ENCODE data around the gene HPX.

Gene HPX

DNA sequence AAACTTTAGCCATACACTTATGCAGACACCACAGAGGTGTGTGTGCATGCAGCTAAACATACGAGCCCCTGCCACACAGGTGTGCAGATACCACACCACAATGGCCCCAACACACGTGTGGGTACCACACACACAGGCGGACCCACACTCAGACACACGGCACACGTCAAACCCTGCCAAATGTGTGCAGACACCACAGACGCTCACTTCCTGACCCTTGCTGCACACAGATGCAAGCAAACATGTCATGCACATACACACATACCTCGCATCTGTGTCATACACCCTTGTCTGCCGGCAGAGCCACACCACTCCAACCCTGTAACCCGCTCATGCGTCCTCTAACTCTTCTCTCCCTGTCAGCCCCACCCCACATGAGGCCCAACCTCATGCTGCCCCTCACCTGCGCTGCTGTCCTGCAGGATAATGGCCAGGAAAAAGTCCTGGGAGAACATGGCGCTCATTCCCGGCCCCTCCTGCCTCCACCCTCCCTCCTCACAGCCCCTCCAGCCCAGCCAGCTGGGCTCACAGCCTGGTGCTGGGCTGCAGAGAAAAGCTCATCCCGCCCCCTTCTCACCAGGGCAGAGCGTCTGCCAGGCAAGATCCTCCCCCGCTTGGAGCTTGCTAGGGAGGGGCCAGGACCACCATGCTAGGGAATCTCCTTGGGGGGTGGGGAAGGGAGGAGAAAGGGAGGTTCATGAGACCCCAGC is 36.3 kb downstream of the HPX start:
- Histone ChIP-seq H3K4me3 (no peak overlapping the region), H3K27me3 (no peaks in the 10 kb centered on the region), H3K9ac (no peak overlapping the region), H3K4me2 (peak overlapping the region; percentile 60 to 94 (median 88); a peak in 21 of 22 replicates), H3K4me1 (peaks cover 37 to 49% (median 45%) of the 10 kb centered on the region in 10 experiments), H3K9me3 (replicated peaks in 1 of 11) (no peaks in the 10 kb centered on the region), H3K36me3 (peaks cover 0 to 26% (median 11%) of the 10 kb centered on the region in 11 experiments; a peak in 9 of 22 replicates), H3K27ac (no peak overlapping the region), H4K20me1 (peaks cover 0 to 46% (median 14%) of the 10 kb centered on the region in 11 experiments; a peak in 12 of 22 replicates)
- TF ChIP-seq Cebpa-rat (IDR thresholded peaks at IDR 0.05) = no peak

DNA sequence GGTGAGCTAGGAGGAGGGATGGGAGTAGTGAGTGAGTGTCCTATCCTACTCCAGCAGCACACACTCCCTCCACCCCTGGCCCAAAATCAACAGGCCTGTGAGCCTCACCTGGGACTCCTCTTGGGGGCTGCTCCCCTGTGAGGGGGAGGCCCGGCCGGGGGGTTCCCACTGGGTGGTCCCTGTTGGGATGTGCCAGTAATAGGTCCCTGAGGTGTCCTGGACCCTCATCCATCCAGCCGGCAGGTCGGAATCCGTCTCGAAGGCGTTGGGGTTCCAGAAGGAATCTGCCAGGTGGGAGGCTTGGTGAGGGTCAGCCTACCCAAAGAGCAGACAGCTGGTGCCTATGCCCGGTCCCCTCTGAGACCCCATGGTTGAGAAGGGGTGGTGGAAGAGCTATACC is 37.2 kb downstream of the HPX start:
- TF ChIP-seq Cebpa-rat (IDR thresholded peaks at IDR 0.05) = no peak
- Histone ChIP-seq H3K36me3 (peaks cover 0 to 23% (median 11%) of the 10 kb centered on the region in 11 experiments; a peak in 10 of 22 replicates), H3K27ac (peak overlapping the region in 5 of 11 experiments; percentile 51 to 71 (median 59); a peak in 7 of 22 replicates), H3K9me3 (replicated peaks in 1 of 11) (no peaks in the 10 kb centered on the region), H3K27me3 (no peaks in the 10 kb centered on the region), H4K20me1 (peaks cover 0 to 46% (median 14%) of the 10 kb centered on the region in 11 experiments; a peak in 12 of 22 replicates), H3K4me3 (0 out of 20 replicates have a peak overlapping the region, but pooled peaks of 1 of the 10 experiments have one; percentile 38), H3K9ac (no peak overlapping the region), H3K4me2 (peak overlapping the region; percentile 60 to 94 (median 88)), H3K4me1 (peaks cover 37 to 49% (median 45%) of the 10 kb centered on the region in 10 experiments)

DNA sequence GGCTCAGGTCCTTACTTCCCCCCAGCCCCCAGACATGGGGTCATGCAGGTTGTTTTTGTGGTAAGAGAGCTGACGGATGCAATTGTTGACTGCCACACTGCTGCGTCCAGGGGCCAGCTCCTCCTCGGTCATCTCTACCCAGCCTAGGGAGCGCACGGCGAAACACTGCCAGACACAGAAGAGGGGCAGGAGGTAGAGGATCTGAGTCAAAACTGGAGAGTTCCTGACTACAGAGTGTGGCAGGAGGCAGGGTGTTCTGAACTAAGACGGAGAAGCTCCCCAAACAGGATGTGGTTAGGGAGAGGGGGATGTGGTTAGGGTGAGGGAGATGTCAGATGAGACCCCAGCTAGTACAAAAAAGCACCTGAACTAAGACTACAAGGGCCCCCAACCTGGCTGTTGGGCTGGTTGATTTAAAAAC is 38.2 kb downstream of the HPX start:
- TF ChIP-seq Cebpa-rat (IDR thresholded peaks at IDR 0.05) = no peak
- Histone ChIP-seq H3K4me2 (peak overlapping the region; percentile 60 to 94 (median 88)), H3K4me1 (peaks cover 37 to 49% (median 45%) of the 10 kb centered on the region in 10 experiments), H4K20me1 (peaks cover 0 to 46% (median 14%) of the 10 kb centered on the region in 11 experiments; a peak in 12 of 22 replicates), H3K9me3 (replicated peaks in 1 of 11) (no peaks in the 10 kb centered on the region), H3K9ac (peak overlapping the region in 10 of 11 experiments; percentile 2 to 56 (median 44); a peak in 16 of 22 replicates), H3K27ac (peak overlapping the region in 9 of 11 experiments; percentile 15 to 71 (median 53); a peak in 18 of 22 replicates), H3K27me3 (no peaks in the 10 kb centered on the region), H3K36me3 (peaks cover 0 to 31% (median 11%) of the 10 kb centered on the region in 11 experiments; a peak in 11 of 22 replicates), H3K4me3 (peak overlapping the region in 5 of 10 experiments; percentile 0 to 38 (median 27); a peak in 6 of 20 replicates)

DNA sequence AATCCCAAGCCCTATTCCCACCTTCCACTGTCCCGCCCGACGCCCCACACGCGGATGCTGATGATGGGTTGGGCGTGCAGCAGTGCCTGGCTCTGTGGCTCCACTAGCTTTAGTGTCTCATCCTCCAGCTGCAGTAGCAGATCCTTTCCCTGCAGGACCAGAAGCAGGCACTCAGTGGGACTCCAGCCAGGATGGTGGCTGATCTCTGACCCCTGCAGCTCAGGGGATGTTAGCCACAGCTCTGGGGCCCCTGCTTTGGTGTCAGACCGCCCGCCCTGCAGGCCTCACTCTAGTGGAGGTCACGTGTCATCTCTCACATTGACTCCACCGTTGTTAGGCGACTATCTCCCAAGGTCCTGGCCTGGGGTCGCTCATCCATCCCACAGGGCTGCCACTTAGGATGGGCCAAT is 38.7 kb downstream of the HPX start:
- Histone ChIP-seq H3K4me3 (peak overlapping the region in 5 of 10 experiments; percentile 0 to 38 (median 27); a peak in 5 of 20 replicates), H3K27me3 (no peaks in the 10 kb centered on the region), H3K27ac (peak overlapping the region in 9 of 11 experiments; percentile 15 to 71 (median 53); a peak in 16 of 22 replicates), H3K36me3 (peaks cover 0 to 33% (median 11%) of the 10 kb centered on the region in 11 experiments; a peak in 11 of 22 replicates), H3K4me1 (peaks cover 37 to 49% (median 45%) of the 10 kb centered on the region in 10 experiments), H3K9me3 (replicated peaks in 1 of 11) (no peaks in the 10 kb centered on the region), H4K20me1 (peaks cover 0 to 42% (median 14%) of the 10 kb centered on the region in 11 experiments; a peak in 12 of 22 replicates), H3K9ac (peak overlapping the region in 9 of 11 experiments; percentile 26 to 56 (median 47); a peak in 13 of 22 replicates), H3K4me2 (peak overlapping the region; percentile 60 to 94 (median 88))
- no peak for TF ChIP-seq Cebpa-rat (IDR thresholded peaks at IDR 0.05)

DNA sequence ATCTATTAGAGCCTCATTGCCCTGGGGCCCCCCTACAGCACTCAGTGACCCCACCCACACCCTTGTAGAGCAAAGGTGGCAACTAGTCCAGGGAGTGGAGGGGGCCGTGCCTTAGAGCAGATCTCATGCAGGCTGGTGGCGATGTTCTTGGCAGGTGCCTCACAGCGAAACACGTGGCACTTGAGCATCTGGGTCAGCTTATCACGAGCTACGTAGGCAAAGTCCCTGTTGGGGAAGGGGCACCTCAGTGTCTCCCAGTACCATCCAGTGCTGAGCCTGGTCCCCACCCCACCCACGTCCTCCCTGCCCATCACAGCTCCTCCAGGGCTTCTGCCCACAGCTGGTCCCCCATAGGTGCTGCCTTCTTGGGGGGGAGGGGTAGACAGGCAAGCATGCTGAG is 39.3 kb downstream of the HPX start:
- TF ChIP-seq Cebpa-rat (IDR thresholded peaks at IDR 0.05) = no peak
- peak overlapping the region in 3 of 11 experiments; percentile 51 to 67 (median 58); a peak in 3 of 22 replicates for H3K27ac ChIP-seq
- H3K36me3 ChIP-seq = peaks cover 0 to 33% (median 11%) of the 10 kb centered on the region in 11 experiments; a peak in 11 of 22 replicates
- no peak overlapping the region for H3K4me3 ChIP-seq
- H3K4me2 ChIP-seq = peak overlapping the region in 10 of 11 experiments; percentile 78 to 94 (median 88); a peak in 20 of 22 replicates
- no peaks in the 10 kb centered on the region for H3K27me3 ChIP-seq
- H3K9ac ChIP-seq = 0 out of 22 replicates have a peak overlapping the region, but pooled peaks of 1 of the 11 experiments have one; percentile 55
- H4K20me1 ChIP-seq = peaks cover 0 to 38% (median 14%) of the 10 kb centered on the region in 11 experiments; a peak in 12 of 22 replicates
- H3K4me1 ChIP-seq = peaks cover 37 to 49% (median 45%) of the 10 kb centered on the region in 10 experiments
- no peaks in the 10 kb centered on the region for H3K9me3 ChIP-seq (replicated peaks in 1 of 11)

DNA sequence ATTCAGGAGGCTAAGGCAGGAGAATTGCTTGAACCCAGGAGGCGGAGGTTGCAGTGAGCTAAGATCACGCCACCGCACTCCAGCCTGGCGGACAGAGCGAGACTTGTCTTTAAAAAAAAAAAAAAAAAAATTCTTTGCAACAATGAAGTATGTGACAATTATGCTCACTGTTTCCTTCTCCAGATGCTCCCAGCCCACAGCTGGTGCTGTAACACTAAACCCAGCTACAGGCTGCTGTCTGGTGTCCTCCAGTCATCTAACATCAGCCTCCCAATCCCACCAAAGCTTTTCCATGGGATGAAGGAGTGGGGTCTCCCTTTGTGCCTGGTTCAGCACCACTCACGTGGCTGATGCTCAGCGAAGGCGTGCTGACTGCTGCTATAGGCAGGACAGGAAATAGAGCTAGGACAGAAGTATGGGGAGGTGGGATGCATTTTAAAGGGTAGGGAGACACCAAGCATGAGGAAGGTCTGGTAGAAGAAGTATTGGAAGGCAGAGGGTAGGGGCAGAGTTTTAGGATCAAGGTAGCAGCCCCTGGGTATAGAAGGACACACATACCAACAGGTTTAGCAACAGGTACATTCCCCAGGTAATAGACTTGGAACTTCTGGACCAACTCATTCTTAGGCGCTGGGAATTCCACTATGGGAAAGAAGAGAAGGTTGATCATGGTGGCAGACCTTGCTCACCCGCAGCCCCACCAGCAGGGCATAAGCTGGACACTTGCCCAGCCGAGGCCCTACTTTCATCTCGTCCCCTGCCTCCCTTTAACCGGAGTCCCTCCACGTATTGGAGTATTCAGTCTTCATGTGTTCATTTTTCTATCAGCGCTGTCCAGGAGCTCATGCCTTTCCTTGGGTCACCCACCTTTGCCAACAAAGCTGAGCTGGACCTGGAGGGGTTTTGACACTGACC is 40.1 kb downstream of the HPX start:
- H3K4me1 ChIP-seq = peaks cover 37 to 49% (median 45%) of the 10 kb centered on the region in 10 experiments
- no peak for TF ChIP-seq Cebpa-rat (IDR thresholded peaks at IDR 0.05)
- peak overlapping the region in 9 of 11 experiments; percentile 78 to 94 (median 89); a peak in 15 of 22 replicates for H3K4me2 ChIP-seq
- no peak overlapping the region for H3K4me3 ChIP-seq
- H3K9ac ChIP-seq = no peak overlapping the region
- no peaks in the 10 kb centered on the region for H3K27me3 ChIP-seq
- peaks cover 0 to 36% (median 11%) of the 10 kb centered on the region in 11 experiments; a peak in 11 of 22 replicates for H3K36me3 ChIP-seq
- no peaks in the 10 kb centered on the region for H3K9me3 ChIP-seq (replicated peaks in 1 of 11)
- H3K27ac ChIP-seq = peak overlapping the region in 1 of 11 experiments; percentile 67; a peak in 1 of 22 replicates
- H4K20me1 ChIP-seq = peaks cover 0 to 35% (median 14%) of the 10 kb centered on the region in 11 experiments; a peak in 11 of 22 replicates

DNA sequence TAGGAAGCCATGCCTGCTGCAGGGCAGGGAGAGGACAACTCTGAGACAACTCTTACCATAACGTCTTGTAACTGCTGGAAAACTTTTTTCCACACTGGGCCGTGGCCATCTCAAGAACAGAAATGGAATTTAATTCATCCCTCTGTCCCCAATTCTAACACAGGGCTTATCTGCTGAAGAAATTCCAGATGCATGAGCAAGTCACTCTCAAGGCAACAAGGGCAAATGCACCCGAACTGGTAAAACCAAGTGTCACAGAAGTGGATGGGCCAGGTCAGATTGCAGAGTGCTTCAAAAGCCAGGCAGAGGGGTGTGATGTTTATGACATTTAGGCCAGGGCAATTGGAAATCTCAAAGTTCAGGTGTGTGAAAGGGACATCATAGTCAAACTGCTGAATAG is 43.2 kb downstream of the HPX start:
- Histone ChIP-seq H3K4me1 (peaks cover 14 to 22% (median 18%) of the 10 kb centered on the region in 10 experiments), H3K27me3 (no peaks in the 10 kb centered on the region)
- no peak for TF ChIP-seq Cebpa-rat (IDR thresholded peaks at IDR 0.05)

DNA sequence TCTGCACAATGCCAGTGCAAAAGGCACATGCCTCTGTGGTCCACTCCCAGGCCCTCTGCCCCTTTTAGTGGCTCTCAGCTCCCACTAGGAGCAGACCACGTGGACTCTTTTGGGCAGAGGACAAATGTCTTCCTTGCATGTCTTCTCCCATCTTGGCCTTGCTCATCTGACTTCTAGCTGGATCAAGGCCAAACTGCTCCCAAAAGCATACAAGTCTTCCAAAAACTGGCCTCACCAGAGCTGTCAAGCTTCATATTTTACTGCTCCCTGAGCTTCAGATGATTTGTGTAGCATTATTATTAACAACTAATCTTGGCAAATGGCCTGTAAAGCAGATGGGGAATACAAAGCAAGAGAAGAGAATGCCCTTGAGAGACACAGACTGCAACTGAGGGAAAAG is 43.6 kb downstream of the HPX start:
- Histone ChIP-seq H3K4me1 (peaks cover 9 to 18% (median 13%) of the 10 kb centered on the region in 10 experiments), H3K27ac (no peak overlapping the region), H3K27me3 (no peaks in the 10 kb centered on the region), H3K9ac (no peak overlapping the region), H3K9me3 (replicated peaks in 1 of 11) (no peaks in the 10 kb centered on the region), H3K36me3 (peaks cover 0 to 61% (median 14%) of the 10 kb centered on the region in 11 experiments; a peak in 12 of 22 replicates), H3K4me3 (no peak overlapping the region), H3K4me2 (no peak overlapping the region), H4K20me1 (peaks cover 0 to 3% (median 0%) of the 10 kb centered on the region in 11 experiments; a peak in 1 of 22 replicates)
- no peak for TF ChIP-seq Cebpa-rat (IDR thresholded peaks at IDR 0.05)

More for the DNA sequence above, 43.2 kb downstream of the HPX start:
- no peak overlapping the region for H3K4me3 ChIP-seq
- peaks cover 0 to 61% (median 14%) of the 10 kb centered on the region in 11 experiments; a peak in 12 of 22 replicates for H3K36me3 ChIP-seq
- H3K9ac ChIP-seq = no peak overlapping the region
- no peak overlapping the region for H3K27ac ChIP-seq
- peaks cover 0 to 6% (median 0%) of the 10 kb centered on the region in 11 experiments; a peak in 3 of 22 replicates for H4K20me1 ChIP-seq
- no peak overlapping the region for H3K4me2 ChIP-seq
- H3K9me3 ChIP-seq (replicated peaks in 1 of 11) = no peaks in the 10 kb centered on the region

Data from BLaER1 treated with 17β-estradiol and CSF1 and Interleukin-3, amounts not matched to agents 10 nM and 100 nM (cell line).